ENCODE measurements around the gene TPM1. TPM values are rescaled to one million over a fixed set of nuclear protein-coding genes. Genes with fewer than 3 reads are reported as not detected.

TPM1 gene
- total and polyA plus RNA-seq, 2 of the 4 experiments (the other 2 are of a cell fraction): 661 to 1,623 TPM

DNA sequence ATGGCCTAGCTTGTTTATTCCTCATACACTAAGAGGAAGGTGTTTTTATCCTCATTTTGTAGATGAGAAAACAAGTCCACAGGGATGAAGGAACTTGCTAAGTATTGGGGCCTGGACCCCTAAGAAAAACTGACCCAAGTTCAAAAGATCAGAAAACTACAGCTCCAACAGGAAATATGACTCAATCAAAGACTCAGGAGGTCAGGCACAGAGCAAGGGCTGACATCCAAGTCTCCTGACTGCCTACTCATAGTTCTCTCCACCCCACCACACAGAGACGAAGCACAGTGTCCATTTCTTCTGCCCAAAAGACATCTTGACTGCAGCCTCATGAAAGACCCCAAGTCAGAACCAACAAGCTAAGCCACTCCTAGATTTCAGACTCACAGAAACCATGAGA is 26.9 kb upstream of the TPM1 start:
- peaks cover 30% of the 10 kb centered on the region for H3K9me1 ChIP-seq (ENCODE audit: insufficient read depth, low read length)
- H2AK5ac ChIP-seq (ENCODE audit: low read depth, low read length): peak overlapping the region; percentile 80; the same call in 1 of the 2 replicates
- peak overlapping the region; percentile 47; the same call in 1 of the 2 replicates for H3K14ac ChIP-seq (replicated peaks; ENCODE audit: low read depth, low read length)
- H4K20me1 ChIP-seq (ENCODE audit: insufficient read depth, low read length): 0 out of 2 replicates have a peak, but pooled peaks cover 2% of the 10 kb centered on the region
- no peak overlapping the region for H2AFZ ChIP-seq (replicated peaks; ENCODE audit: low read length, poor library complexity)
- H3K4me1 ChIP-seq (ENCODE audit: control insufficient read depth, insufficient read depth, low read length): peaks cover 28% of the 10 kb centered on the region
- BruUV-seq (replicated peaks): no TSS peak
- H3K36me3 ChIP-seq (ENCODE audit: control insufficient read depth, insufficient read depth, low read length): no peaks in the 10 kb centered on the region
- no peaks in the 10 kb centered on the region; a peak in 1 of 4 replicates for H3K79me1 ChIP-seq (ENCODE audit: low read depth in 1 of 2, low read length in 2 of 2)
- WGBS, 2 experiments (ENCODE audit: extremely low coverage in 2 of 2, insufficient read length in 1 of 2): no CpG with 5 or more reads among the region's 1 CpG
- no peak overlapping the region; the same call in 1 of the 2 replicates for H3K4me2 ChIP-seq (ENCODE audit: low read depth, low read length)
- in situ Hi-C loops (cut with MboI; ENCODE audit: low sequenced_read_pairs) (no loop called here), intact Hi-C loops (cut with micrococcal nuclease) (no loop called here), dilution Hi-C loops (cut with HindIII; ENCODE audit: low sequenced_read_pairs, unreplicated experiment) (no loop called here)
- peak overlapping the region; percentile 61; the same call in 1 of the 2 replicates for H3K4ac ChIP-seq (ENCODE audit: low read depth, low read length)
- H3K27ac ChIP-seq (ENCODE audit: insufficient read depth, low read length): no peak overlapping the region
- POLR2A ChIA-PET (ENCODE audit: unreplicated experiment): no interaction called here
- H3K9ac ChIP-seq (ENCODE audit: low read depth, low read length): no peak overlapping the region
- no peak for TF ChIP-seq MXI1 (IDR thresholded peaks at IDR 0.05; ENCODE audit: borderline replicate concordance, low read depth, low read length)
- peak; percentile 85 for TF ChIP-seq BHLHE40 (IDR thresholded peaks at IDR 0.05; ENCODE audit: low read depth, low read length)
- TF ChIP-seq MAFK (IDR thresholded peaks at IDR 0.05; ENCODE audit: low read depth, low read length): no peak
- TF ChIP-seq FOS (IDR thresholded peaks at IDR 0.05; ENCODE audit: low read depth, low read length): peak; percentile 66; the same call in 1 of the 2 replicates
- TF ChIP-seq, protein P1, sequence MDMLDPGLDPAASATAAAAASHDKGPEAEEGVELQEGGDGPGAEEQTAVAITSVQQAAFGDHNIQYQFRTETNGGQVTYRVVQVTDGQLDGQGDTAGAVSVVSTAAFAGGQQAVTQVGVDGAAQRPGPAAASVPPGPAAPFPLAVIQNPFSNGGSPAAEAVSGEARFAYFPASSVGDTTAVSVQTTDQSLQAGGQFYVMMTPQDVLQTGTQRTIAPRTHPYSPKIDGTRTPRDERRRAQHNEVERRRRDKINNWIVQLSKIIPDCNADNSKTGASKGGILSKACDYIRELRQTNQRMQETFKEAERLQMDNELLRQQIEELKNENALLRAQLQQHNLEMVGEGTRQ (IDR thresholded peaks at IDR 0.05; ENCODE audit: low read depth, low read length): no peak
- TF ChIP-seq SMC3 (IDR thresholded peaks at IDR 0.05; ENCODE audit: low read depth, low read length): no peak
- peak overlapping the region; percentile 14 to 59; a peak in 2 of 4 replicates for H4K8ac ChIP-seq (ENCODE audit: low read depth in 2 of 2, low read length in 2 of 2)
- no peak overlapping the region; the same call in 1 of the 2 replicates for H4K5ac ChIP-seq (ENCODE audit: low read depth, low read length)
- DNase-seq (peak; percentile 80), ATAC-seq (ENCODE audit: low read depth) (peak; percentile 56)
- H3K9me3 ChIP-seq (ENCODE audit: control insufficient read depth, insufficient read depth, low read length): no peaks in the 10 kb centered on the region
- H2BK20ac ChIP-seq (ENCODE audit: low read depth, low read length): peak overlapping the region; percentile 91
- no peak overlapping the region for H3K4me3 ChIP-seq (ENCODE audit: insufficient read depth, low read depth, low read length)
- H3K18ac ChIP-seq (ENCODE audit: low read depth, low read length): peak overlapping the region; percentile 73; the same call in 1 of the 2 replicates
- H3K56ac ChIP-seq (ENCODE audit: extremely low read depth, insufficient read depth, low read length): no peak overlapping the region
- peak overlapping the region; percentile 96; the same call in 2 of the 3 replicates for H2BK15ac ChIP-seq (ENCODE audit: low read depth, low read length)
- no peak overlapping the region; the same call in 1 of the 2 replicates for H4K91ac ChIP-seq (ENCODE audit: insufficient read depth, low read depth, low read length)
- H3K23ac ChIP-seq (ENCODE audit: low read depth, low read length): peak overlapping the region; percentile 83; the same call in 1 of the 2 replicates
- H3K27me3 ChIP-seq (ENCODE audit: control insufficient read depth, insufficient read depth, low read length): no peaks in the 10 kb centered on the region
- peak overlapping the region; percentile 84 for H2BK120ac ChIP-seq (ENCODE audit: low read depth, low read length)
- no peak overlapping the region for H2AK9ac ChIP-seq (replicated peaks; ENCODE audit: low read depth, low read length, poor library complexity)
- H2BK5ac ChIP-seq (ENCODE audit: low read depth, low read length, poor library complexity, severe bottlenecking): peak overlapping the region; percentile 29
- CTCF ChIA-PET: interaction anchor here (0.7 kb wide), 1 partner anchor 18 kb away, joined by 3 read pairs; no protein-coding TSS in a partner anchor
